Stimulated activated CD4-positive, alpha-beta T cell treated with anti-CD3 and anti-CD28 coated beads, Interleukin-2, amount 100 ng/mL, for 4 hours (primary cell): ENCODE results near the gene VCY.
"Not testable (repeated sequence)": the region's sequence is repeated elsewhere in the genome, so short reads cannot be mapped to it uniquely, and the experiment has no call there.

Source experiments
- DNase-seq: peaks from one replicate; pipeline ENCODE4 v3.0.0-alpha.2; 2020; ENCODE audit warnings: low read depth

VCY gene

DNA sequence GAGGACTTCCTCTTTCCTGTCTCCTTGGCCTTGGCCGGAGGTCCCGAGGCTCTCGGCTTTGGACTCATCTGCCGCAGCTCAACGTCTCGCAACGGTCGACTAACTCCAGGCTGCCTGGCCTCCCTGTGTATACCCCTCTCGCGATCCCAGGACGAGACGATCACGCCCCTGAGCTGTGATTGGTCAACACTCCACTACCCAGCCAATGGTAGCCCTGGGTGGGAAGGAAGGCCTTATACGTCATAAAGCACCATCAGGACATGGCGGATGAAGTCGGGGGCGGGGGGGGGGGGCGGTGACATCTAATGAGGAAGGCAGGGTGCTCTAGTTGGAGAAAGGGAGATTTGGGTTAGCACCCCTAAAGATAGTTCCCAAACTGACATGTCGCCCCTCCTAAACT is at the start of gene VCY:
TSS of gene VCY (minus strand) at position 101 of the 400 bp plus-strand sequence. CDS start at position 68, 33 bp downstream.
- DNase-seq = not testable (repeated sequence)

DNA sequence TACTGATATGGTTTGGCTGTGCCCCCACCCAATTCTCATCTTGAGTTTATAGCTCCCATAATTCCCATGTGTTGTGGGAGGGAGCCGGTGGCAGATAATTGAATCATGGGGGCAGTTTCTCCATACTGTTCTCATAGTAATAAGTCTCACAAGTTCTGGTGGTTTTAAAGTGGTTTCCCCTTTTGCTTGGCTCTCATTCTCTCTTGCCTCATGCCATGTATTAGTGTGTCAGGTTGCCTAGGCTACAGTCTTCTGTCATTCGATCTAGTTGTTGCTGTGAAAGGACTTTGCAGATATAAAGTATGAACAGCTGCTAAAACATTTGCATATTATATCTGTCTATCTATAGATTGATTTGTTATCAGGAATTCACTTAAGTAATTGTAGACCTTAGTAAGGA is 44.1 kb upstream of the VCY start:
- not testable (repeated sequence) for DNase-seq

DNA sequence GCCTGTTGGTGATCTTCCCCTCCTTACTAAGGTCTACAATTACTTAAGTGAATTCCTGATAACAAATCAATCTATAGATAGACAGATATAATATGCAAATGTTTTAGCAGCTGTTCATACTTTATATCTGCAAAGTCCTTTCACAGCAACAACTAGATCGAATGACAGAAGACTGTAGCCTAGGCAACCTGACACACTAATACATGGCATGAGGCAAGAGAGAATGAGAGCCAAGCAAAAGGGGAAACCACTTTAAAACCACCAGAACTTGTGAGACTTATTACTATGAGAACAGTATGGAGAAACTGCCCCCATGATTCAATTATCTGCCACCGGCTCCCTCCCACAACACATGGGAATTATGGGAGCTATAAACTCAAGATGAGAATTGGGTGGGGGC is 25.6 kb upstream of the VCY start:
- DNase-seq = not testable (repeated sequence)

DNA sequence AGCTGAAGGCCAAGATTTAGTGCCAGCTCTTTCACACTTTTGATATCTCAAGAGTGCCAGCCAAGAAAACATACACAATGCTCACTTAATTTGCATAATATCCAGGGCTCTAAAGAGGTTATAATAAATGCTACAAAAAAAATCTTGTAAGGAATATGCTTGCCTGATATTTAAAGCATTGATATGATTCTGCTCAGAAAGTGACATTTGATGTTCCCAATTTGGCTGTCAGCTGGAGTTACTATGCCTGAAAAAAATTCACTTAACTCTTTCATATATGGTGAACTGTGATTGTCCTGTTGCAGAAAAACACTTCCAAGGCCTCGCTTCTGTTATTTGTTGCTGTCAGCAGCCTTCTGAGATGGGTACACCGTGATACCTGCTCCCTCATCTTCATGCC is 43.9 kb downstream of the VCY start:
- DNase-seq = not testable (repeated sequence)
